Astrocyte of the spinal cord (primary cell): ENCODE results near the gene ACTA1.
"Not testable (repeated sequence)": the region's sequence is repeated elsewhere in the genome, so short reads cannot be mapped to it uniquely, and the experiment has no call there.

Experiments
- DNase-seq: peaks from one replicate; pipeline ENCODE4 v3.0.0; 2011; ENCODE audit warnings: low read depth, low spot score
- H3K4me3 ChIP-seq: 2 replicates; pipeline ENCODE4 v1.5.1; 2011; ENCODE audit warnings: low read depth, mild to moderate bottlenecking, low read length, moderate library complexity
- in situ Hi-C: cut with HindIII; loops from 2 replicates; pipeline ENCODE4 v1.10.0; 2017; ENCODE audit warnings: low sequenced_read_pairs
- TF ChIP-seq, protein P1 (sequence below): IDR thresholded peaks from 2 replicates; pipeline ENCODE4 v1.5.1; 2012; ENCODE audit warnings: low read depth, mild to moderate bottlenecking, low read length, inconsistent platforms

Gene ACTA1

GRCh38 chr1:229428256-229428655, 5.6 kb downstream of the ACTA1 start:
- TF ChIP-seq, protein P1, sequence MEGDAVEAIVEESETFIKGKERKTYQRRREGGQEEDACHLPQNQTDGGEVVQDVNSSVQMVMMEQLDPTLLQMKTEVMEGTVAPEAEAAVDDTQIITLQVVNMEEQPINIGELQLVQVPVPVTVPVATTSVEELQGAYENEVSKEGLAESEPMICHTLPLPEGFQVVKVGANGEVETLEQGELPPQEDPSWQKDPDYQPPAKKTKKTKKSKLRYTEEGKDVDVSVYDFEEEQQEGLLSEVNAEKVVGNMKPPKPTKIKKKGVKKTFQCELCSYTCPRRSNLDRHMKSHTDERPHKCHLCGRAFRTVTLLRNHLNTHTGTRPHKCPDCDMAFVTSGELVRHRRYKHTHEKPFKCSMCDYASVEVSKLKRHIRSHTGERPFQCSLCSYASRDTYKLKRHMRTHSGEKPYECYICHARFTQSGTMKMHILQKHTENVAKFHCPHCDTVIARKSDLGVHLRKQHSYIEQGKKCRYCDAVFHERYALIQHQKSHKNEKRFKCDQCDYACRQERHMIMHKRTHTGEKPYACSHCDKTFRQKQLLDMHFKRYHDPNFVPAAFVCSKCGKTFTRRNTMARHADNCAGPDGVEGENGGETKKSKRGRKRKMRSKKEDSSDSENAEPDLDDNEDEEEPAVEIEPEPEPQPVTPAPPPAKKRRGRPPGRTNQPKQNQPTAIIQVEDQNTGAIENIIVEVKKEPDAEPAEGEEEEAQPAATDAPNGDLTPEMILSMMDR, result no peak
- no peak overlapping the region for H3K4me3 ChIP-seq
- in situ Hi-C loops, result loop anchor here (25.0 kb wide), 1 partner anchor 91 kb away; the partner anchor contains the start of gene CCSAP
- no peak for DNase-seq

GRCh38 chr1:229427572-229427971, 6.3 kb downstream of the ACTA1 start:
- no peak overlapping the region for H3K4me3 ChIP-seq
- TF ChIP-seq, protein P1, result no peak
- in situ Hi-C loops, result loop anchor here (25.0 kb wide), 1 partner anchor 90 kb away; the partner anchor contains the start of gene CCSAP
- no peak for DNase-seq

DNA sequence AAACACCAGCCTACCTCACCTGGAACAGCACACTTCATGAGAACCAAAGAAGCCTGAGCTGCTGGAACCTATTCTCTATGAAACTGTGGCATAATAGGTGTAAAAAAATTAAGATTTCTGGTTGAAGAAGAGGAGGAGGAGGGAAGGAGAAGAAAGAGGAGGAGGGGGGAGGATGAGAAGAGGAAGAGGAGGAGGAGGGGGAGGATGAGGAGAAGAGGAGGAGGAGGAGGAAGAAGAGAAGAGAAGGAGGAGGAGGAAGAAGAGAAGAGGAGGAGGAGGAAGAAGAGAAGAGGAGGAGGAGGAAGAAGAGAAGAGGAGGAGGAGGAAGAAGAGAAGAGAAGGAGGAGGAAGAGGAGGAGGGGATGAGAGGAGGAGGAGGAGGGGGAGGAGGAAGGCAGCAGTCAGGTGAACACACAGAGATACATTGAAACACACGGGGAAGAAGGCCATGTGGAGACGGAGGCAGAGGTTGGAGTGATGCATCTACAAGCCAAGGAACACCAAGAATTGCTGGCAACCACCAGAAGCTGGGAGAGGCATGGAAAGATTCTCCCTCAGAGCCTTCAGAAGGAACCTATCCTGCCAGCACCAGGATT, 8.2 kb downstream of the ACTA1 start:
- DNase-seq, result no peak
- in situ Hi-C loops, result loop anchor here (25.0 kb wide), 1 partner anchor 88 kb away; the partner anchor contains the start of gene CCSAP
- H3K4me3 ChIP-seq, result no peak overlapping the region
- TF ChIP-seq, protein P1, result no peak

- DNase-seq, result no peak
- in situ Hi-C loops, result no loop called here
- TF ChIP-seq, protein P1, result no peak
- no peak overlapping the region for H3K4me3 ChIP-seq
Observed at GRCh38 chr1:229420765-229421164, 13.1 kb downstream of the ACTA1 start.

DNA sequence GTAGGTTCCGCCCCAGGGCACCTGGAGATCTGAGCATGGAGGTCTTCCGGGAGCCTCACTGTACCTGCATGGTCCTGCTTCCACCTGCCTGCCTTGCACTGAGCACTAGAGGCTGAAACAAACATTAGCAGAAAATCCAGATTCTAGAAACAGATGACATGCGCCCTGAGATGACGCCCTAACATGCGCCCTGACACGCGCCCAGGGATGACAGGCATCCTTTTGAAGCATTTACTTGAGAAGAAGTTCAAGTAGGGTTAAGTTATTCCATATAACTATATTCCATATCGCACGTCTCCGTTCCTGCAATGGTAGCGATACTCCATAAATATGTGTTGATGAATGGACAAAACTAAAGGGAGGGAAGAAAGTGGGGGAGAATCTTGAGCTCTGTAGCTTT, 13.7 kb downstream of the ACTA1 start:
- DNase-seq, result no peak
- in situ Hi-C loops, result no loop called here
- TF ChIP-seq, protein P1, result no peak
- H3K4me3 ChIP-seq, result no peak overlapping the region

- DNase-seq, in situ Hi-C loops, H3K4me3 ChIP-seq: not testable (repeated sequence)
Observed at GRCh38 chr1:229418586-229418985, 15.3 kb downstream of the ACTA1 start.

DNA sequence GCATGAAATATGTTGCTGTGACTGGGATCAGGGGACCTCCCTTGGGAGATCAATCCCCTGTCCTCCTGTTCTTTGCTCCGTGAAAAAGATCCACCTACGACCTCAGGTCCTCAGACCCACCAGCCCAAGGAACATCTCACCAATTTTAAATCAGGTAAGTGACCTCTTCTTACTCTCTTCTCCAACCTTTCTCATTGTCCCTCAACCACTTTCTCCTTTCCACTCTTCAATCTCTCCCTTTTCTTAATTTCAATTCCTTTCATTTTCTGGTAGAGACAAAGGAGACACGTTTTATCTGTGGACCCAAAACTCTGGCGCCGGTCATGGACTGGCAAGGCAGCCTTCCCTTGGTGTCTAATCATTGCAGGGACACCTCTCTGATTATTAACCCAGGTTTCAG, 21.1 kb downstream of the ACTA1 start:
- in situ Hi-C loops, result not testable (repeated sequence)

GRCh38 chr1:229412056-229412455, 21.8 kb downstream of the ACTA1 start:
- TF ChIP-seq, protein P1, result no peak
- in situ Hi-C loops, result no loop called here
- no peak overlapping the region for H3K4me3 ChIP-seq
- no peak for DNase-seq

More for the DNA sequence above, 21.1 kb downstream of the ACTA1 start:
- not testable (repeated sequence) for H3K4me3 ChIP-seq, DNase-seq
